BLaER1 (cell line): ENCODE measurements around the gene GJC2.
"Not testable (repeated sequence)": the region's sequence is repeated elsewhere in the genome, so short reads cannot be mapped to it uniquely, and the experiment has no call there.

ENCODE experiments used
- H3K27ac ChIP-seq: shearing (Covaris generic); formaldehyde crosslinking; 2 replicates; pipeline ENCODE4 v1.8.1; 2022
- H3K27me3 ChIP-seq: shearing (Covaris generic); formaldehyde crosslinking; 2 replicates; pipeline ENCODE4 v1.8.1; 2022
- H3K36me3 ChIP-seq: shearing (Covaris generic); formaldehyde crosslinking; 2 replicates; pipeline ENCODE4 v1.8.1; 2022
- H3K4me1 ChIP-seq: shearing (Covaris generic); formaldehyde crosslinking; 2 replicates; pipeline ENCODE4 v1.8.1; 2022
- H3K4me2 ChIP-seq: shearing (Covaris generic); formaldehyde crosslinking; 2 replicates; pipeline ENCODE4 v1.8.1; 2022
- H3K4me3 ChIP-seq: shearing (Covaris generic); formaldehyde crosslinking; 2 replicates; pipeline ENCODE4 v1.8.1; 2022
- H3K9ac ChIP-seq: shearing (Covaris generic); formaldehyde crosslinking; 2 replicates; pipeline ENCODE4 v1.8.1; 2022
- H3K9me3 ChIP-seq: shearing (Covaris generic); formaldehyde crosslinking; 2 replicates; pipeline ENCODE4 v1.8.1; 2022
- H4K20me1 ChIP-seq: shearing (Covaris generic); formaldehyde crosslinking; 2 replicates; pipeline ENCODE4 v1.8.1; 2022
- Cebpa-rat ChIP-seq: shearing (Covaris generic); IDR thresholded peaks from 2 replicates; pipeline ENCODE4 v1.8.1; 2022

GJC2 gene

GRCh38 chr1:228185641-228185965 is 35.9 kb downstream of the GJC2 start:
- Histone ChIP-seq H3K27me3 (no peaks in the 10 kb centered on the region), H3K4me2 (no peak overlapping the region), H3K36me3 (no peaks in the 10 kb centered on the region), H3K9me3 (no peaks in the 10 kb centered on the region), H3K4me1 (no peaks in the 10 kb centered on the region), H4K20me1 (no peaks in the 10 kb centered on the region), H3K9ac (no peak overlapping the region), H3K27ac (no peak overlapping the region), H3K4me3 (no peak overlapping the region)
- TF ChIP-seq Cebpa-rat = no peak

- H3K36me3 ChIP-seq, H3K27me3 ChIP-seq, H3K9me3 ChIP-seq, H3K4me1 ChIP-seq, H3K9ac ChIP-seq, H3K4me3 ChIP-seq, H3K4me2 ChIP-seq, H3K27ac ChIP-seq, H4K20me1 ChIP-seq: not testable (repeated sequence)
Measured at GRCh38 chr1:228188249-228188648, 38.5 kb downstream of the GJC2 start.

GRCh38 chr1:228190182-228190581 is 40.5 kb downstream of the GJC2 start:
- no peak overlapping the region for H3K27ac ChIP-seq
- no peak overlapping the region for H3K4me2 ChIP-seq
- no peaks in the 10 kb centered on the region for H3K9me3 ChIP-seq
- no peak for TF ChIP-seq Cebpa-rat
- H3K9ac ChIP-seq = no peak overlapping the region
- no peaks in the 10 kb centered on the region for H4K20me1 ChIP-seq
- no peak overlapping the region for H3K4me3 ChIP-seq
- no peaks in the 10 kb centered on the region for H3K36me3 ChIP-seq
- no peaks in the 10 kb centered on the region for H3K27me3 ChIP-seq
- H3K4me1 ChIP-seq = no peaks in the 10 kb centered on the region

GRCh38 chr1:228190778-228191177 is 41.0 kb downstream of the GJC2 start:
- no peaks in the 10 kb centered on the region for H3K27me3 ChIP-seq
- no peak overlapping the region for H3K27ac ChIP-seq
- no peak overlapping the region for H3K4me3 ChIP-seq
- H3K36me3 ChIP-seq = no peaks in the 10 kb centered on the region
- no peak overlapping the region for H3K4me2 ChIP-seq
- TF ChIP-seq Cebpa-rat = no peak
- H3K9me3 ChIP-seq = no peaks in the 10 kb centered on the region
- no peak overlapping the region for H3K9ac ChIP-seq
- no peaks in the 10 kb centered on the region for H4K20me1 ChIP-seq
- H3K4me1 ChIP-seq = no peaks in the 10 kb centered on the region

- Histone ChIP-seq H3K9ac (no peak overlapping the region), H4K20me1 (no peaks in the 10 kb centered on the region), H3K4me2 (no peak overlapping the region), H3K27me3 (no peaks in the 10 kb centered on the region), H3K9me3 (peaks cover 13% of the 10 kb centered on the region), H3K36me3 (no peaks in the 10 kb centered on the region), H3K4me3 (no peak overlapping the region), H3K27ac (no peak overlapping the region), H3K4me1 (no peaks in the 10 kb centered on the region)
- no peak for TF ChIP-seq Cebpa-rat
Measured at GRCh38 chr1:228194436-228194835, 44.7 kb downstream of the GJC2 start.

- no peak overlapping the region for H3K4me2 ChIP-seq
- H3K9me3 ChIP-seq = peaks cover 20% of the 10 kb centered on the region
- no peaks in the 10 kb centered on the region for H4K20me1 ChIP-seq
- no peaks in the 10 kb centered on the region for H3K4me1 ChIP-seq
- no peak overlapping the region for H3K4me3 ChIP-seq
- TF ChIP-seq Cebpa-rat = no peak
- H3K27me3 ChIP-seq = no peaks in the 10 kb centered on the region
- H3K9ac ChIP-seq = no peak overlapping the region
- no peaks in the 10 kb centered on the region for H3K36me3 ChIP-seq
- no peak overlapping the region for H3K27ac ChIP-seq
Measured at GRCh38 chr1:228194921-228195812, 45.4 kb downstream of the GJC2 start.

GRCh38 chr1:228197555-228198147 is 47.9 kb downstream of the GJC2 start:
- no peak overlapping the region for H3K4me2 ChIP-seq
- no peaks in the 10 kb centered on the region for H3K36me3 ChIP-seq
- H3K4me1 ChIP-seq = no peaks in the 10 kb centered on the region
- H3K4me3 ChIP-seq = no peak overlapping the region
- H3K27me3 ChIP-seq = no peaks in the 10 kb centered on the region
- no peak for TF ChIP-seq Cebpa-rat
- peaks cover 21% of the 10 kb centered on the region for H3K9me3 ChIP-seq
- no peak overlapping the region for H3K9ac ChIP-seq
- no peaks in the 10 kb centered on the region for H4K20me1 ChIP-seq
- H3K27ac ChIP-seq = no peak overlapping the region

- Histone ChIP-seq H3K9ac (no peak overlapping the region), H4K20me1 (no peaks in the 10 kb centered on the region), H3K27ac (no peak overlapping the region), H3K27me3 (no peaks in the 10 kb centered on the region), H3K4me3 (no peak overlapping the region), H3K9me3 (peaks cover 21% of the 10 kb centered on the region), H3K4me1 (no peaks in the 10 kb centered on the region), H3K4me2 (no peak overlapping the region), H3K36me3 (no peaks in the 10 kb centered on the region)
- no peak for TF ChIP-seq Cebpa-rat
Measured at GRCh38 chr1:228198977-228199590, 49.4 kb downstream of the GJC2 start.

GRCh38 chr1:228204958-228205357 is 55.2 kb downstream of the GJC2 start:
- Histone ChIP-seq H3K4me3 (no peak overlapping the region), H3K27ac (no peak overlapping the region), H3K36me3 (no peaks in the 10 kb centered on the region), H3K4me2 (no peak overlapping the region), H3K9ac (no peak overlapping the region), H3K27me3 (no peaks in the 10 kb centered on the region), H3K9me3 (peaks cover 3% of the 10 kb centered on the region; the same call in 1 of the 2 replicates), H3K4me1 (peaks cover 7% of the 10 kb centered on the region), H4K20me1 (no peaks in the 10 kb centered on the region)
- TF ChIP-seq Cebpa-rat = no peak
